Naive thymus-derived CD4-positive, alpha-beta T cell (primary cell): ENCODE measurements around the gene CUEDC1. TPM values are rescaled to one million over a fixed set of nuclear protein-coding genes. Genes with fewer than 3 reads are reported as not detected.
A peak's percentile ranks its signal among the peaks of the same experiment; 100 is the strongest.

Source experiments
- ATAC-seq: fragments of 150-1000 bp; cut with Tn5 transposase; 2 replicates; pipeline ENCODE4 v1.10.0; 2021; ENCODE audit warnings: mild to moderate bottlenecking, moderate library complexity
- CTCF ChIA-PET: fragments of 350-600 bp; sonication (Branson Sonifier 250); formaldehyde crosslinking; loops from one replicate; lab custom pipeline; 2021; ENCODE audit warnings: antibody characterized with exemption; lab: Charles Lee
- POLR2A ChIA-PET: fragments of 350-600 bp; sonication (Branson Sonifier 250); formaldehyde crosslinking; loops from one replicate; lab custom pipeline; 2021; ENCODE audit warnings: antibody characterized with exemption, inconsistent platforms; lab: Charles Lee
- DNase-seq, 9 donors: peaks; one replicate each; pipeline versions ENCODE4 v3.0.0 to v3.0.0-alpha.2; 2020 to 2022; ENCODE audit warnings: mixed read lengths in 1 of 9
- H3K27ac ChIP-seq: one replicate; pipeline ENCODE4 v1.7.0; 2013; ENCODE audit warnings: mild to moderate bottlenecking, low read depth, low read length, moderate library complexity
- H3K27me3 ChIP-seq, 2 donors: one replicate each; pipeline ENCODE4 v1.7.0; 2013; ENCODE audit warnings: low read length in 2 of 2, mild to moderate bottlenecking in 2 of 2, moderate library complexity in 2 of 2; ENCODE audit not compliant: control insufficient read depth in 2 of 2, insufficient read depth in 2 of 2
- H3K36me3 ChIP-seq, 3 experiments: 1 replicate in 2 of 3; 2 replicates in 1 of 3; pipeline ENCODE4 v1.7.0; 2013; ENCODE audit warnings: low read length in 3 of 3, mild to moderate bottlenecking in 3 of 3, moderate library complexity in 1 of 3; ENCODE audit not compliant: insufficient read depth in 3 of 3, control insufficient read depth in 2 of 3
- H3K4me1 ChIP-seq, 2 donors: one replicate each; pipeline ENCODE4 v1.7.0; 2013; ENCODE audit warnings: low read length in 2 of 2, mild to moderate bottlenecking in 2 of 2, moderate library complexity in 1 of 2; ENCODE audit not compliant: control insufficient read depth in 2 of 2, insufficient read depth in 2 of 2
- H3K4me3 ChIP-seq: 2 replicates; pipeline ENCODE4 v1.7.0; 2013; ENCODE audit warnings: mild to moderate bottlenecking, low read length
- H3K9me3 ChIP-seq, 3 experiments: 1 replicate in 2 of 3; 2 replicates in 1 of 3; pipeline ENCODE4 v1.7.0; 2013; ENCODE audit warnings: low read length in 3 of 3; ENCODE audit not compliant: control insufficient read depth in 2 of 3
- H3K27ac Mint-ChIP-seq, 9 donors: one replicate each; pipeline ENCODE4 v1.8.0; 2020 to 2022; ENCODE audit warnings: mixed read lengths in 9 of 9, mild to moderate bottlenecking in 8 of 9, moderate library complexity in 5 of 9, inconsistent platforms in 2 of 9
- H3K27me3 Mint-ChIP-seq, 5 donors: one replicate each; pipeline ENCODE4 v1.8.0; 2021 to 2022; ENCODE audit warnings: mixed read lengths in 5 of 5, mild to moderate bottlenecking in 1 of 5
- H3K36me3 Mint-ChIP-seq, 5 donors: one replicate each; pipeline ENCODE4 v1.8.0; 2020 to 2022; ENCODE audit warnings: mixed read lengths in 5 of 5, mild to moderate bottlenecking in 3 of 5, inconsistent platforms in 1 of 5
- H3K4me1 Mint-ChIP-seq, 7 donors: one replicate each; pipeline ENCODE4 v1.8.0; 2020 to 2022; ENCODE audit warnings: mixed read lengths in 7 of 7, mild to moderate bottlenecking in 3 of 7, inconsistent platforms in 1 of 7
- H3K4me3 Mint-ChIP-seq, 10 donors: one replicate each; pipeline ENCODE4 v1.8.0; 2020 to 2022; ENCODE audit warnings: mild to moderate bottlenecking in 10 of 10, mixed read lengths in 10 of 10, moderate library complexity in 6 of 10, inconsistent platforms in 2 of 10
- H3K9me3 Mint-ChIP-seq, 11 donors: one replicate each; pipeline ENCODE4 v1.8.0; 2020 to 2022; ENCODE audit warnings: mixed read lengths in 11 of 11, mild to moderate bottlenecking in 4 of 11, inconsistent platforms in 1 of 11, moderate library complexity in 1 of 11
- intact Hi-C, 2 donors: fragments of 100-400 bp; cut with micrococcal nuclease; formaldehyde crosslinking; loops; one replicate each; pipeline ENCODE4 v1.15.1; 2023
- polyA plus RNA-seq, 2 donors: library from polyadenylated mRNA; unstranded; fragments of 300-500 nt; fragmentation: Illumina TruSeq; gene quantifications; one replicate each; pipeline ENCODE4 v1.2.3, GENCODE V29; 2021
- total RNA-seq, 6 experiments: library from RNA in 5 of 6; stranded (reverse) in 5 of 6; gene quantifications; 1 replicate in 5 of 6; 2 replicates in 1 of 6; pipeline ENCODE4 v1.2.3 and lab custom pipeline; 2021 to 2026

The CUEDC1 gene
- total and polyA plus RNA-seq, 7 experiments from 2014 or later: 0.10 to 7.7 (median 1.0) TPM; not detected in 2

DNA sequence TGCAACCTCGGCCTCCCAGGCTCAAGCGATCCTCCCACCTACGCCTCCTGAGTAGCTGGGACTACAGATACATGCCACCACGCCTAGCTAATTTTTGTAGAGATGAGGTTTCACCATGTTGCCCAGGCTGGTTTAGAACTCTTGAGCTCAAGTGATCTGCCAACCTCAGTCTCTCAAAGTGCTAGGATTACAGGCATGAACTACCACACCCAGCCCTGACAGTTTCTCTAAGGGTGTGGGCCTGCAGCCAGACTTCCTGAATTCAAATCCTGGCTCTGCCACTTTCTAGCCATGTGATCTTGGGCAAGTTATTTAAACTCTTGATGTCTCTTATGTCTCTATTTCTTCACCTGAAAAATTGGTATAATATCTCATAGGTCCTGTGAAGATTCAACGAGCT is 5.6 kb downstream of the CUEDC1 start:
- H3K27ac Mint-ChIP-seq: peak overlapping the region in 1 of 9 donors; percentile 18
- CTCF ChIA-PET: interaction anchor here (0.6 kb wide), 1 partner anchor 31 kb away, joined by 3 read pairs; no protein-coding TSS in a partner anchor
- Histone ChIP-seq H3K27me3 (no peaks in the 10 kb centered on the region), H3K4me3 (no peak overlapping the region), H3K9me3 (no peaks in the 10 kb centered on the region), H3K36me3 (no peaks in the 10 kb centered on the region), H3K4me1 (peaks cover 6 to 9% of the 10 kb centered on the region in 2 donors), H3K27ac (no peak overlapping the region)
- DNase-seq: no peak
- ATAC-seq: no peak
- peaks cover 25 to 52% (median 38%) of the 10 kb centered on the region in 7 donors for H3K4me1 Mint-ChIP-seq
- no peaks in the 10 kb centered on the region for H3K36me3 Mint-ChIP-seq
- intact Hi-C loops: loop anchor here (5.0 to 10.0 kb wide), 2 partner anchors 38 to 55 kb away; partner anchors contain the start of gene VEZF1 (in 2 of the 2)
- POLR2A ChIA-PET: interaction anchor here (0.6 to 1.5 kb wide), 2 partner anchors 10 to 222 kb away, joined by 3 to 4 read pairs; no protein-coding TSS in a partner anchor
- H3K27me3 Mint-ChIP-seq: peaks cover 0 to 49% (median 4%) of the 10 kb centered on the region in 5 donors
- H3K4me3 Mint-ChIP-seq: peak overlapping the region in 2 of 10 donors; percentile 9 to 10
- no peaks in the 10 kb centered on the region for H3K9me3 Mint-ChIP-seq

DNA sequence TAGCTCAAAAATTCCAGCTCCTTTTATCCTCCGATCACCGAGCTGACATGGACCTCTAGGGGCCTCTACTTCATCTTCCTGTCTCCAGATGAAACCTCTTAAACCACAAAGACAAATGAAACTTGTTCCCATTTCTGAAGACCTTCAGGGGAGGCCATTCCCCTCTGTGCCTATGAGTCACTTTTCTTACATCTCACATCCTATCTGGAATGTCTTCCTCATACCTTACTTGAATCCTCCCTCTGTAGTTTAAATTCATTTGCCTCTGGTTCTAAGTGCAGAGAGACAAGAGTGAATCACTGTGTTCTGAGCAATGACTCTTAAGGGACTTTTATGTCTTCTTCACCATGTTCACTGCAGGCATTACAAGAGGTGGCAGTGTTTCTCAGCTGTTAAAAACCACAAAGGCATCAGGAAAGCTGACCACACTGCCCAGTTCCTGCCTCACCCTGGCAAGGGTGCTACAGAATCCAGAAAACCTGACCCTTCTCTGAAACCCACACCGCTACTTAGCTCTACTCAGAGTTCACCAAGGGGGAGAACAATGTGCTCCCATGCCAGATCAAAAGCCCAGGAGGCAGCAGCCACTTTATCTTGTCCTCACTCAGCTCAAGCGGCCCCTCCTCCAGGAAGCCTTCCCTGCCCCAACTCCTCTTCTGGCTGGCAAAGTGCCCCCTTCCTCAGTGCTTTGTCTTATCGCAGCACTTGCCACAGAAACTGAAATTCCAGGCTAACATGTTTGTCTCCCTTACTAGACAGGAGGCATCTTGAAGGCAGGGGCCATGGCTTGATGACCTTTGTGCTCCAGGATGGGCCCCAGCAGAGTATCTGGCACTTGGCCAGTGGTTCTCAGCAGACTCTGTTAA is 6.4 kb downstream of the CUEDC1 start:
- peaks cover 0 to 48% (median 0%) of the 10 kb centered on the region in 5 donors for H3K27me3 Mint-ChIP-seq
- intact Hi-C loops: loop anchor here (5.0 to 10.0 kb wide), 2 partner anchors 39 to 54 kb away; partner anchors contain the start of gene VEZF1 (in 2 of the 2)
- H3K4me3 ChIP-seq: no peak overlapping the region
- H3K4me1 Mint-ChIP-seq: peaks cover 25 to 48% (median 35%) of the 10 kb centered on the region in 7 donors
- no peaks in the 10 kb centered on the region for H3K36me3 ChIP-seq
- no peaks in the 10 kb centered on the region for H3K27me3 ChIP-seq
- H3K27ac ChIP-seq: no peak overlapping the region
- H3K4me3 Mint-ChIP-seq: peak overlapping the region in 9 of 10 donors; percentile 4 to 69 (median 8)
- H3K9me3 Mint-ChIP-seq: no peaks in the 10 kb centered on the region
- ChIA-PET CTCF (interaction anchor here (0.6 to 1.2 kb wide), 3 partner anchors 30 to 115 kb away, joined by 3 read pairs; no protein-coding TSS in a partner anchor), POLR2A (interaction anchor here (0.9 to 1.5 kb wide), 2 partner anchors 10 to 40 kb away, joined by 3 to 4 read pairs; partner anchors contain the start of gene VEZF1)
- ATAC-seq: peak; percentile 67
- H3K4me1 ChIP-seq: peaks cover 6 to 9% of the 10 kb centered on the region in 2 donors
- peak overlapping the region in 4 of 9 donors; percentile 3 to 58 (median 34) for H3K27ac Mint-ChIP-seq
- H3K9me3 ChIP-seq: no peaks in the 10 kb centered on the region
- no peak for DNase-seq
- H3K36me3 Mint-ChIP-seq: no peaks in the 10 kb centered on the region

DNA sequence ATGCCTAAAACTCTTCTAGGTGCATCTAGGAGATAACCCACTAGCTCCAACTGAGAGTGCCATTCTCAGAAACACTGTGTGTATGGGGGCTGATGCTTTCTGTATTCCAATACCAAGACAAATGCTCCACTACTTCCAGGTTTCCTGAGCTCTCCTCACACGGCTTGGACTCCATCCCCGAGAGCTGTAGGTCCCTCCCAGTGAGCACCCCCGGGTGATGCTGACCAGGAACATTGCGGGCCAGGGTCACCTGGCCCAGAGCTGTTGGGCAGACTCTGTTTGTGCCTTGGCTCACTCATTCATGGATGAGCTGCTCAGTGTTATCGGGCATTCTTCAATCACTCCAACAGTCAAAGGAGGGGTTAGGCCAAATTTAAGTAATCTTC is 7.0 kb downstream of the CUEDC1 start:
- H3K27me3 Mint-ChIP-seq: peaks cover 0 to 48% (median 0%) of the 10 kb centered on the region in 5 donors
- peaks cover 0 to 2% (median 0%) of the 10 kb centered on the region in 11 donors for H3K9me3 Mint-ChIP-seq
- H3K27me3 ChIP-seq: no peaks in the 10 kb centered on the region
- H3K36me3 ChIP-seq: no peaks in the 10 kb centered on the region
- H3K9me3 ChIP-seq: no peaks in the 10 kb centered on the region
- ATAC-seq (no peak), DNase-seq (no peak)
- H3K4me3 Mint-ChIP-seq: peak overlapping the region in 7 of 10 donors; percentile 2 to 55 (median 7)
- H3K27ac Mint-ChIP-seq: peak overlapping the region in 3 of 9 donors; percentile 3 to 58 (median 35)
- no peak overlapping the region for H3K4me3 ChIP-seq
- CTCF ChIA-PET: interaction anchor here (0.6 to 1.2 kb wide), 2 partner anchors 73 to 115 kb away, joined by 3 read pairs; no protein-coding TSS in a partner anchor
- peaks cover 6 to 9% of the 10 kb centered on the region in 2 donors for H3K4me1 ChIP-seq
- POLR2A ChIA-PET: interaction anchor here (0.5 to 0.9 kb wide), 2 partner anchors 19 to 40 kb away, joined by 3 read pairs; partner anchors contain the start of gene VEZF1
- no peak overlapping the region for H3K27ac ChIP-seq
- peaks cover 25 to 48% (median 34%) of the 10 kb centered on the region in 7 donors for H3K4me1 Mint-ChIP-seq
- no peaks in the 10 kb centered on the region for H3K36me3 Mint-ChIP-seq
- intact Hi-C loops: loop anchor here (5.0 to 10.0 kb wide), 2 partner anchors 39 to 53 kb away; partner anchors contain the start of gene VEZF1 (in 2 of the 2)

DNA sequence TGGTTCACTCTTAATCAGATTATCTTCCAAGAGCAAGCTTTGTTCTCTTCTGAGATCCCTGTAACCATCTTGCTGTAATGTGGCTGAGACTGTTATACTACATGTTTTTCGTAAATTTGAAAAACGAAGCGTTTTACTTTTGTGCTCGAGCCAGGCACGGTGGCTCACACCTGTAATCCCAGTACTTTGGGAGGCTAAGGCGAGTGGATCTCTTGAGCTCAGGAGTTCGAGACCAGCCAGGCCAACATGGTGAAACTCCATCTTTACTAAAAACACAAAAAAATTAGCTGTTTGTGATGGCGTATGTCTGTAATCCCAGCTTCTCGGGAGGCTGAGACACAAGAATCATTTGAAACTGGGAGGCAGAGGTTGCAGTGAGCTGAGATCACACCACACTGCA is 7.8 kb downstream of the CUEDC1 start:
- Mint-ChIP-seq H3K27me3 (peaks cover 0 to 43% (median 0%) of the 10 kb centered on the region in 5 donors), H3K4me1 (peaks cover 25 to 42% (median 33%) of the 10 kb centered on the region in 7 donors), H3K4me3 (peak overlapping the region; percentile 74 to 99 (median 94)), H3K36me3 (no peaks in the 10 kb centered on the region), H3K9me3 (peaks cover 0 to 2% (median 0%) of the 10 kb centered on the region in 11 donors), H3K27ac (peak overlapping the region in 8 of 9 donors; percentile 33 to 88 (median 77))
- H3K27me3 ChIP-seq: no peaks in the 10 kb centered on the region
- H3K4me3 ChIP-seq: peak overlapping the region; percentile 56
- POLR2A ChIA-PET: interaction anchor here (0.6 to 1.3 kb wide), 4 partner anchors 9 to 39 kb away, joined by 3 to 9 read pairs (median 4); partner anchors contain the start of gene CUEDC1
- peak overlapping the region; percentile 15 for H3K27ac ChIP-seq
- ATAC-seq (no peak), DNase-seq (no peak)
- intact Hi-C loops: loop anchor here (5.0 to 10.0 kb wide), 2 partner anchors 40 to 53 kb away; partner anchors contain the start of gene VEZF1 (in 2 of the 2)
- H3K36me3 ChIP-seq: no peaks in the 10 kb centered on the region
- no peaks in the 10 kb centered on the region for H3K9me3 ChIP-seq
- H3K4me1 ChIP-seq: peaks cover 6 to 9% of the 10 kb centered on the region in 2 donors
- CTCF ChIA-PET: interaction anchor here (0.6 to 1.3 kb wide), 3 partner anchors 57 to 114 kb away, joined by 3 read pairs; no protein-coding TSS in a partner anchor

DNA sequence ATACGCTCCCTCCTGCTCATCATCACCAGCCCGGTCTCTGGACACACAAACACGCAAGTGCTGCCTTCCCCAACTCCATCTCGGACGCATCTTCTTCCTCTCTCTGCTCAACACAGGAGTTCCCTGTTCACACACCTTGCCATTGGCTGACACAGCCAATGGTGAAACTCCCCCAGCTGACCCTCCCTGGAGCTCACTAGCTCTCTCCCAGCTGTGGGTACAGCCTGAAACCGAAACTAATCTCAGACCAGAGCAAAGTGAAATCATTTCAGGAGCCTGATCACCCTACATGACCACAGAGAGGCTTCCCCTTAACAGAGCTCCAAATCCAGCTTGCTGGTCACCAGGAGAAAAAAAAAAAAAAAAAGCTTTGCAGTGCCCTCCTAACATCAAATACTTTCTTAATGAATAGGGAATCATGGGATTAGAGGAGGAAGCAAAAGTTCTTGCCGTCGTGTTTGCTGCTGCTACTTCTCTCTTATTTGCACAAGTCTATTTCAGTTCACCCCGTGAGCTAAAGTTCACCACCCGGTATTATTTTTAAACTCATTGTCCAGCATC is 8.3 kb downstream of the CUEDC1 start:
- ATAC-seq: peak; percentile 82
- H3K36me3 ChIP-seq: no peaks in the 10 kb centered on the region
- H3K4me3 ChIP-seq: peak overlapping the region; percentile 56
- Mint-ChIP-seq H3K27me3 (peaks cover 0 to 41% (median 0%) of the 10 kb centered on the region in 5 donors), H3K9me3 (peaks cover 0 to 2% (median 0%) of the 10 kb centered on the region in 11 donors), H3K27ac (peak overlapping the region; percentile 2 to 94 (median 77)), H3K4me1 (peaks cover 25 to 42% (median 33%) of the 10 kb centered on the region in 7 donors), H3K4me3 (peak overlapping the region; percentile 74 to 99 (median 94)), H3K36me3 (no peaks in the 10 kb centered on the region)
- ChIA-PET POLR2A (interaction anchor here (0.6 to 1.3 kb wide), 4 partner anchors 9 to 39 kb away, joined by 3 to 9 read pairs (median 4); partner anchors contain the start of gene CUEDC1), CTCF (interaction anchor here (0.6 to 1.3 kb wide), 3 partner anchors 52 to 166 kb away, joined by 3 to 8 read pairs (median 3); no protein-coding TSS in a partner anchor)
- intact Hi-C loops: loop anchor here (1.0 to 10.0 kb wide), 3 partner anchors 30 to 52 kb away; partner anchors contain the start of gene VEZF1 (in 2 of the 2)
- H3K27me3 ChIP-seq: no peaks in the 10 kb centered on the region
- peak in 7 of 9 donors; percentile 14 to 36 (median 24) for DNase-seq
- no peaks in the 10 kb centered on the region for H3K9me3 ChIP-seq
- peak overlapping the region; percentile 15 for H3K27ac ChIP-seq
- H3K4me1 ChIP-seq: peaks cover 6 to 9% of the 10 kb centered on the region in 2 donors
